Measurements from ENCODE around the gene RPLP2.
A peak's percentile ranks its signal among the peaks of the same experiment; 100 is the strongest.

Gene RPLP2

DNA sequence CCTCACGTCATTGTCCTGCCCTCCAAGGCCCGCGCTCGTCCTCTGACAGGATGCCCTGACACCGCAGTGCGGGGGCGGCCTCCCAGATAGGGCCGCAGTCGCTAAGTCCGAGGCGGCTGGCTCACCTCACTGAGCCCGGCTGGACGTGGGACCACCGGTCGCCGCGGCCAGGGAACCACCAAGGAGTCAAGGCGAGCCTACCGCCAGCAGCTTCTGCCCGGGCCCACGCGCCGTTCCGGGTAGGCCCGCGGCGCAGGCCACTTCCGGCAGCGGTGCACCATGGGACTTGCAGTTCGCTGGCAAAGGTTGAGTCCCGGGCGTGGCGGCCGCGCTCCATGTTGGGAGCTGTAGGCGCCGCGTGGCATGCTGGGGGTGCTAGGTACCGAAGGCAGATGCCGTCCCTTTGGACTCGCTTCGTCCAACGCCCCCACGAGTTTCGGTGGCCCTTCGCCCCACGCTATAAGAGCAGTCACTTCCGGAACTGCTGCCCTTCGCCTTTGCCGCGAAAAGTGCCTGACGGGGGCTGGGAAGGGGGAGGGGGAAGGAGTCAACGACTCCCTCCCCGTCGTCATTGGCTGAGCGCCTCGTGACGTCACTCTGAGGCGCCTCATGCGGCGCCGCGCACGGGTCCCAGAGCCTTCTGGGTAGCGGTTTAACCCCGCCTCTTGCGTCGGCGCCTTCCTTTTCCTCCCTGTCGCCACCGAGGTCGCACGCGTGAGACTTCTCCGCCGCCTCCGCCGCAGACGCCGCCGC is at the start of gene RPLP2:
Gene RPLP2 (plus strand): TSS at position 681 of the 753 bp plus-strand sequence. CDS start 268 bp downstream, outside the sequence.
- peak; percentile 99 for DNase-seq

DNA sequence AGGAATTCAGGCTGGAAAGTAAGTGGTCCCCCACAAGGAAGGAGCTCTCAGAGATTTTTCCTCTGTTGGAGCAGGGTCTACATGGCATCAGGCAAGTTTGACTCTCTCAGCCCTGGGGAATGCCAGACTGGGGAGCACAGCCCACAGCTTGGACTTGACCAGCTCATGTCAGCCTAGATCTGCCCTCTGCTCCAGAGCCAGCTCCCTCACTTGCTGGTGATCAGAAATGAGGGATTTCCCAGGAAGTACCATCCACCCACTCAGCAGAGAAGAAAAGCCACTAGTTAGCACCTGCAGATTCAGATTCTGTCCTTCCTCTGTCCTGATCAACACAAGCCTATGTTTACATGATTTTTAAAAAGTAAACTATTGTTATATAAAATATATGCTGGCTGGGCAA is 49.5 kb upstream of the RPLP2 start:
- DNase-seq: no peak

- DNase-seq: no peak
Measured at GRCh38 chr11:761526-762108, 48.1 kb upstream of the RPLP2 start.

GRCh38 chr11:762421-763072 is 47.2 kb upstream of the RPLP2 start:
- no peak for DNase-seq

DNA sequence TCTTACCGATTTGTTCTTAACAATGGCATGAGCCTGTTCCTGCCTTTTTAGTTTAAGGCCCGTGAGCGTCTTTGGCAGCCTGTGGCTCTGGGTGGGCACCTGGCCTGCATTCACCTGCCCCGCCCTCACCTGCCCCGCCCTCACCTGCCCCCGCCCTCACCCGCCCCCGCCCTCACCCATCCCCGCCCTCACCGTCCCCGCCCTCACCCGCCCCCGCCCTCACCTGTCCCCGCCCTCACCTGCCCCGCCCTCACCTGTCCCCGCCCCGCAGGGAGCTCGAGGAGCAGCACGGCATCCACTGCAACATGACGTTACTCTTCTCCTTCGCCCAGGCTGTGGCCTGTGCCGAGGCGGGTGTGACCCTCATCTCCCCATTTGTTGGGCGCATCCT is 46.7 kb upstream of the RPLP2 start:
- no peak for DNase-seq

DNA sequence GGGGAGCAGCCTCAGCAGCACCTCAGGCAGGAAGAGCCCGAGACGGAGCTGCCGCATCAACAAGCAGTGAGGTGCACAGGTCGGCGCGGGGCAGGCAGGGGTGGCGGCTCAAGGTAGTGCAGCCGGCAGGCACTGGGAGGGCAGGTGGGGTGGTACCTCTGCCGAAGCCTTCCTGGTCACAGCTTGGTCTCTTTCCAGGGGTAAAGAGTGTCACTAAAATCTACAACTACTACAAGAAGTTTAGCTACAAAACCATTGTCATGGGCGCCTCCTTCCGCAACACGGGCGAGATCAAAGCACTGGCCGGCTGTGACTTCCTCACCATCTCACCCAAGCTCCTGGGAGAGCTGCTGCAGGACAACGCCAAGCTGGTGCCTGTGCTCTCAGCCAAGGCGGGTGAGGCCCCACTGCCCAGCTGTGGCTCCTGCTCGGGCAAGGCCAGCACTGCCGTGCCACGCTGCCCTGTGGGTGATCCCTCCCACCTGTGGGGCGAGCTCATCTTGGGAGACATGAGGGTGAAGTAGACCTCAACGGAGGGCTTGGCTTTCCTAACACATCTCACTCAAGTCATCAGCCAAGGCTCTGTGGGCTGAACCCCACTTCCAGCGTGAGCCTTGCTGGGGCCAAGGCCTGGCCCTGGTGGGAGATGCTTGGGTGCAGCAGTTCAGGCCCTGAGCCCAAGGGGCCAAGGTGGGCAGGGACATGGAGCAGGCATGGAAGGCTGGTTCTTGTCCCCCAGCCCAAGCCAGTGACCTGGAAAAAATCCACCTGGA is 46.0 kb upstream of the RPLP2 start:
- no peak for DNase-seq

DNA sequence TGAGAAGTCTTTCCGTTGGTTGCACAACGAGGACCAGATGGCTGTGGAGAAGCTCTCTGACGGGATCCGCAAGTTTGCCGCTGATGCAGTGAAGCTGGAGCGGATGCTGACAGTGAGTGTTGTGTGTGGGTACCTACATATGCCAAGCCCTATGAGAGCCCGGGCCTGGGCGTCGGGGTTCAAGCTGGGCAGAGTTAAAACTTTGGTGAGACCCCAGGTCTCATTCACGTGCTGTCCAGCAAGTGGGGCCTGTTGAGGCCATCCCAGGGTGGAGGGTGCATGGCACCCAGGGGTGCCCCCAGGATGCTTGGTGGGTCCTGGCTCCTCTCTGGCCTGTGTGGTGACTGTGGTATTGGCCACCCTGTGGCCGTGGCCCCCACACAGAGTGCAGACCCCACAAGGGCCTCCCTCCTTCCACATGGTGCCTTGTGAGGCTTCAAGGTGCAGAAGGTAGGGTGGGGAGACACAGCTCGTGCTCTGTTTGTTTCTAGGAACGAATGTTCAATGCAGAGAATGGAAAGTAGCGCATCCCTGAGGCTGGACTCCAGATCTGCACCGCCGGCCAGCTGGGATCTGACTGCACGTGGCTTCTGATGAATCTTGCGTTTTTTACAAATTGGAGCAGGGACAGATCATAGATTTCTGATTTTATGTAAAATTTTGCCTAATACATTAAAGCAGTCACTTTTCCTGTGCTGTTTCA is 45.3 kb upstream of the RPLP2 start:
- DNase-seq: no peak

DNA sequence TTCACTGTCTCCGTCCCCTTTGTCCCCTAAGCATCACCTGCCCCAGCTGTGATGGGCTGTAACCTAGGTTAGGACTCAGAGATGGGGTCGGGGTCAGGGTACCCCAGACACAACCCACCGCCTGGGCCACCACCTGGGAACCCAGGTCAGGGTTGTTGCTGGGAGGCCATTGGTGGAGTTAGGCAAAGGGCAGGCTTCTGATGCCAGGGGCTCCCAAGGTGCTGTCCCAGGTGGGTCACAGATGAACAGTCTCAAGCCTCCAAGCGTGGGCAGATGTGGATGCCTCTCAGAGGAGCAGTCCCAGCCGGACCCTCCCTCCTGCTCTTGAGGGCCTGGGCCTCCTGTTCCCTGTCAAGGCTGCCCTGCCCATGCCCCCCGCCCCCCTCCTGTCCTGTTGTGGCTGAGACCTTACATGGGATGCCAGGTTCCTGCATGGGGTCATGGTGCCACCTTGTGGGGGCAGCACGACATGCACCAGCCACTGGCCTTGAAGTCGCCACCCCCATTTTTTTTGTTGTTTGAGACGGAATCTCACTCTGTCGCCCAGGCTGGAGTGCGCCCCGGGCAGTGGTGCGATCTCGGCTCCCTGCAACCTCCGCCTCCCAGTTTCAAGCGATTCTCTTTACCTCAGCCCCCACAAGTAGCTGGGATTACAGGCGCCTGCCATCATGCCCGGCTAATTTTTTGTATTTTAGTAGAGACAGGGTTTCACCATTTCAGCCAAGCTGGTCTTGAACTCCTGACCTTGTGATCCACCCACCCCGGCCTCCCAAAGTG is 44.6 kb upstream of the RPLP2 start:
- peak; percentile 85 for DNase-seq

DNA sequence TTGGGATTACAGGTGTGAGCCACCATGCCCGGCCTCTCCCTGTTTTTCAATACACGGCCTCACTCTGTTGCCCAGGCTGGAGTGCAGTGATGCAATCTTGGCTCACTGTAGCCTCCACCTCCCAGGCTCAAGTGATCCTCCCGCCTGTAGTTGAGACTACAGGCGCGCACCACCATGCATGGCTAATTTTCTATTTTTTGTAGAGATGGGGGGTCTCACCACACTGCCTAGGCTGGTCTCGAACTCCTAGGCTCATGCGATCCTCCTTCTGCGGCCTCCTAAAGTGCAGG is 44.0 kb upstream of the RPLP2 start:
- DNase-seq: no peak

GRCh38 chr11:766106-766935 is 43.4 kb upstream of the RPLP2 start:
- DNase-seq: no peak

GRCh38 chr11:766936-767210 is 42.9 kb upstream of the RPLP2 start:
- DNase-seq: no peak

- no peak for DNase-seq
Measured at GRCh38 chr11:767238-767637, 42.5 kb upstream of the RPLP2 start.

GRCh38 chr11:769887-770641 is 39.7 kb upstream of the RPLP2 start:
- no peak for DNase-seq

DNA sequence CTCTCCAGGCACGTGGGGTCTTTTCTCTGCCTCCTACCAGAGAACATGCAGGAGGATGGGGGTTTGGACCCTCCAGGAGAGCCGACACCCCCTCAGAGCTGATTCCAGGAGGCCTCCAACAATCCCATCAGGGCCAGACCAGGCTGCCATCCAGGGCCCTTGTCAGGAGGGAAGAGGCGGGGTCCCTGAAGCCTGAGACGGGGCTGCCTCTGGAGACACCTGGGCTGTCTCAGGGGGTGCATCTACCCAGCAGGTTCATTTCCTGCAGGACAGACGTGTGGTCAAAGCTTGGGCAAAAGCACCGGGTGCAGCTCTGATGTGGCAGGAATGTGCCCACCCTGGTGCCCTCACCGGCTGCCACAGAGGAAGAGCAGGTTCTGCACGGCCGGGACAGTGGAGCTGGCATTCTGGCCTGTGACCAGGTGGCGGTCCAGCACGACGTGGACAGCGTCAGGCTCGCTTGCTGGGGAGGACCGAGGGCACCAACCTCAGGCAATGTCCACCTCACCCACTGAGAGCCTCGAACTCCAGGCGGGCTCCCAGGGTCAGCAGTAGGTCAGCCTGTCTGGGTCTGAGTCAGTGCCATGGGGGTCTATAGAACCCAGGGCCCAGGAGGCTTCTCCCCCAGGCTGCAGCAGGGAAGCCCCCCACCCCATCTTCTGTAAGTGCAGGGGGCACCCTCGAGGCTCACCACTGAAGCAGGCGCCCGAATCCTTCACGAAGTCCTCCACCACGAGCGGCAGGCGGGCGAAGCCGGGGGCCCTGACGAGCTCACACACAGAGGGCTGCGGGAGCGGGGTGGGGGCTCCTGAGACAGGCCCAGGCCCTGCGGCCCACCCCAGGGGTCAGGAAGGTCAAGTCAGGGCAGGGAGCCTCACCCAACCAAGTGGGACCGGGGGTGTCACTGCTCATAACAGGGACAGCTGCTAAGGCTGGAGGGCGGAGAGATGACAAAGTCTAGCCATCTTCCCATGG is 38.8 kb upstream of the RPLP2 start:
- no peak for DNase-seq

- no peak for DNase-seq
Measured at GRCh38 chr11:771617-772204, 38.1 kb upstream of the RPLP2 start.

DNA sequence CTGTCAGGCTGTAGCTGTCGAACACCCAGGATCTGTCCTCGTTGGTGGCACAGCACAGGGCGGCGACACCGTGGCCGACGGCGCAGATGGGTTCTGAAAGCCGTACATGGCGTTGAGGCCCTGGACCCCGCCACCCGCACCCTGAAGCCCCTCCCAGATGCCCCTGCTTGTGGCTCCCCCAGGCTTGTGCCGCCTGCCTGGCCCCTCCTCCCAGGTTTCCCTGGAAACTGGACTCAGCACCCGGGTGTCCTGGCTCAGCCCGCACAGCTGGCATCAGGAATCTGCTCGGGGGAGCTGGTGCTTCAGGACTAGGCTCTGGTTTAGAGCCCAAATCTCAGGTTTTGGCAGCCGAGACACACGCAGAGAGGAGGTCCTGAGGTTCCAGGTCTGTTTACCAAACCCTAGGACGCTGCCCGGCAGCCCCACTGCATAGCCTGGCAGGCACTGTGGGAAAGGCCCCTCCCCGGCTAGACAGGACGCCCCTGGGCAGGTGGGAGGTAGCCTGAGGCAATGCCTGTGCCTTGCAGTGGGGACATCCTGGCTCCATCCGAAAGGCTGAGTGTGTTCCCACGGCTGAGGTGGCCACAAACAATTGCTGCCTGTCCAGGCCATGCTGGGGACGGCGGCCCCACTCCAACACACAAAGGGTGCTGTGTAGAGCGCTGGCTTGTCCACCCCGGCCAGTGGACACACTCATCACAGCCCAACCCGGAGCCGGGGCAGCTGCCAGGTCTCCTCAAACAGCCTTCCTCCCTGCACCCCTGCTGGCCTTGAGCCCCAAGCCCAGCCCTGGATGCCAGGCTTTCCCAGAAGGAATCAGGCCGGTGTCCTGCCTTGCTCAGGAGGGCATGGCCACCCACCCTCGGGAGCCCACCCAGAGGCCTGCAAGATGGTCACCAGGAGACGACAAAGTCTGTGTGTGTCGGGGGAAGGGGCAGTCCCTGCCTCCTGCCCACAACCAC is 37.1 kb upstream of the RPLP2 start:
- DNase-seq: no peak

DNA sequence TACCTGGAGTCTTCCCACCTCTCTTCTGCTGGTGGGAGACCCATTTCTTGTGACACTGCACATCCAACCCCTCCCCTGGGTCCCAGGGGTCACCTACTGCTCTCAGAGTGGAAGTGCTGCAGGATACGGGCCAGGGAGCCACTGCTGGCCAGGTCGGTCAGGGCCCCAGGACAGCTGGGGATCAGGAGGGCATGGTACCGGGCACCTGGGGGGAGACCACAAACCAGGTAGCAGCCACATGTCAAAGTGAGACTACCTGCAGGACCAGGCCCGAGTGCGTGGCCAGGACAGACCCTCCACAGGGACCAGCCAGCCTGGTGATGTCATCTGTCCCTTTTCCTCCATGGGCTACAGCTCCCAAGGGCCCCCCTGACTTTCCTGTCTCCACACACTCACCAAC is 36.3 kb upstream of the RPLP2 start:
- DNase-seq: no peak

GRCh38 chr11:773830-774229 is 35.9 kb upstream of the RPLP2 start:
- no peak for DNase-seq

All from activated effector memory CD4-positive, alpha-beta T cell treated with anti-CD3 and anti-CD28 coated beads, Interleukin-2, amount 50 U/mL, for 16 hours (primary cell).